Neural cell (in vitro differentiated cells): ENCODE results near the gene SGIP1. TPM values are rescaled to one million over a fixed set of nuclear protein-coding genes. Genes with fewer than 3 reads are reported as not detected.

Experiments
- H2AFZ ChIP-seq: fragments of 200-600, 300-800 bp; sonication (generic), shearing (Covaris generic); 2 replicates; pipeline ENCODE4 v1.6.0; 2014; ENCODE audit warnings: low read depth, mild to moderate bottlenecking, antibody characterized with exemption, low read length, moderate library complexity
- H3F3A ChIP-seq: fragments of 200-600 bp; shearing (Covaris generic); 2 replicates; pipeline ENCODE4 v1.6.1; 2016; ENCODE audit warnings: mild to moderate bottlenecking, moderate library complexity, mixed read lengths, antibody characterized with exemption, low read length; ENCODE audit not compliant: insufficient read depth, poor library complexity, severe bottlenecking
- H3K27ac ChIP-seq: fragments of 200-600, 300-800 bp; sonication (generic), shearing (Covaris generic); 2 replicates; pipeline ENCODE4 v1.5.1; 2014; ENCODE audit warnings: mild to moderate bottlenecking, low read length, moderate library complexity
- H3K27me3 ChIP-seq: fragments of 300-800, 200-600 bp; sonication (generic), shearing (Covaris generic); 2 replicates; pipeline ENCODE4 v1.6.0; 2014; ENCODE audit warnings: mild to moderate bottlenecking, low read depth, low read length, moderate library complexity; ENCODE audit not compliant: insufficient read depth
- H3K36me3 ChIP-seq: fragments of 300-800, 200-600 bp; sonication (generic), shearing (Covaris generic); 2 replicates; pipeline ENCODE4 v1.5.1; 2014; ENCODE audit warnings: mild to moderate bottlenecking, antibody characterized with exemption, low read length, moderate library complexity; ENCODE audit not compliant: insufficient read depth
- H3K4me2 ChIP-seq: fragments of 300-800, 200-600 bp; sonication (generic), shearing (Covaris generic); 2 replicates; pipeline ENCODE4 v1.6.0; 2014; ENCODE audit warnings: mild to moderate bottlenecking, low read length
- H3K4me3 ChIP-seq: fragments of 300-800, 200-600 bp; sonication (generic), shearing (Covaris generic); 2 replicates; pipeline ENCODE4 v1.5.1; 2014; ENCODE audit warnings: mild to moderate bottlenecking, low read length, moderate library complexity
- H3K79me2 ChIP-seq: fragments of 200-600 bp; shearing (Covaris generic); replicated peaks from 2 replicates; pipeline ENCODE4 v1.6.0; 2014; ENCODE audit warnings: mild to moderate bottlenecking, low read length, moderate library complexity; ENCODE audit not compliant: insufficient read depth
- H3K9ac ChIP-seq: fragments of 300-800, 200-600 bp; sonication (generic), shearing (Covaris generic); 2 replicates; pipeline ENCODE4 v1.6.1; 2016; ENCODE audit warnings: mild to moderate bottlenecking, low read length, mixed read lengths
- H3K9me2 ChIP-seq: fragments of 200-600 bp; shearing (Covaris generic); 2 replicates; pipeline ENCODE4 v1.6.1; 2016; ENCODE audit warnings: mild to moderate bottlenecking, low read length, mixed read lengths; ENCODE audit not compliant: insufficient read depth
- H3K9me3 ChIP-seq: fragments of 200-600, 300-800 bp; sonication (generic), shearing (Covaris generic); 2 replicates; pipeline ENCODE4 v1.6.1; 2016; ENCODE audit warnings: mild to moderate bottlenecking, mixed run types, low read length, moderate library complexity, mixed read lengths
- H4K20me1 ChIP-seq: fragments of 200-600 bp; shearing (Covaris generic); 2 replicates; pipeline ENCODE4 v1.6.1; 2016; ENCODE audit warnings: mild to moderate bottlenecking, mixed run types; ENCODE audit not compliant: insufficient read depth
- EP300 ChIP-seq: fragments of 450-650 bp; conservative IDR thresholded peaks from 2 replicates; pipeline ENCODE4 v1.6.1; 2014; ENCODE audit warnings: antibody characterized with exemption, mild to moderate bottlenecking, moderate library complexity; ENCODE audit not compliant: poor library complexity, severe bottlenecking
- EZH2 ChIP-seq: fragments of 200-600, 300-800 bp; shearing (Covaris generic), sonication (generic); IDR thresholded peaks from 2 replicates; pipeline ENCODE4 v1.6.1; 2014; ENCODE audit warnings: antibody characterized with exemption, low read length, borderline replicate concordance, mild to moderate bottlenecking; ENCODE audit not compliant: insufficient read depth, poor library complexity, severe bottlenecking
- MXI1 ChIP-seq: fragments of 450-650 bp; conservative IDR thresholded peaks from 2 replicates; pipeline ENCODE4 v1.6.1; 2014; ENCODE audit warnings: antibody characterized with exemption, mild to moderate bottlenecking; ENCODE audit not compliant: poor library complexity, severe bottlenecking
- POLR2AphosphoS5 ChIP-seq: IDR thresholded peaks from 2 replicates; pipeline ENCODE4 v1.6.1; 2012
- RAD21 ChIP-seq: fragments of 450-650 bp; conservative IDR thresholded peaks from 2 replicates; pipeline ENCODE4 v1.6.1; 2014; ENCODE audit warnings: antibody characterized with exemption, mild to moderate bottlenecking, moderate library complexity
- SMC3 ChIP-seq: fragments of 450-650 bp; conservative IDR thresholded peaks from 2 replicates; pipeline ENCODE4 v1.6.1; 2014; ENCODE audit warnings: antibody characterized with exemption, mild to moderate bottlenecking, moderate library complexity; ENCODE audit not compliant: poor library complexity
- TAF1 ChIP-seq: IDR thresholded peaks from 2 replicates; pipeline ENCODE4 v1.6.1; 2012; ENCODE audit warnings: low read depth
- polyA plus RNA-seq: library from polyadenylated mRNA; depleted of rRNA; stranded (reverse); fragments of >200 nt; gene quantifications from 2 replicates; pipeline ENCODE4 v1.2.3, GENCODE V29; 2014
- TF ChIP-seq, protein P1 (sequence below): fragments of 450-650 bp; IDR thresholded peaks from 2 replicates; pipeline ENCODE4 v1.5.1; 2014; ENCODE audit warnings: antibody characterized with exemption, mild to moderate bottlenecking, moderate library complexity; ENCODE audit not compliant: poor library complexity, severe bottlenecking
- TF ChIP-seq, protein P2 (sequence below): IDR thresholded peaks from 2 replicates; pipeline ENCODE4 v1.6.1; 2012; ENCODE audit warnings: borderline replicate concordance

Gene SGIP1
- polyA plus RNA-seq, 1 donor from 2014 or later, result 50.5 TPM

DNA sequence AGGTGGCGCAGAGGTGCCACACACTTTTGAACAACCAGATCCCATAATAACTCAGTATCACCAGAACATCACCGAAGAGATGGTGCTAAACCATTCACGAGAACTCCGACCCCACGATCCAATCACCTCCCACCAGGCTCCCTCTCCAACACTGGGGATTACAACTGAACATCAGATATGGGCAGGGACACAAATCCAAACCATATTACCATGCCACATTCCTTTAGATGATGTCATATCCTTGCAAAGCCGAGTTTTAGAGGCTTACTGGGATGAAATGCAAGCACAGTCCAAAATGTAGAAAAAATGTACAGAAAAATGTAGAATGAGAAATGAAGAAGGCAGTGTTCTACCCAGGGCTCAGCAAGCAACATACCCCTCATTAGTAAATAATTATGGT lies 64.7 kb downstream of the SGIP1 start:
- no peak overlapping the region for H2AFZ ChIP-seq
- TF ChIP-seq EP300, result no peak
- TF ChIP-seq EZH2, result no peak
- TF ChIP-seq, protein P1, sequence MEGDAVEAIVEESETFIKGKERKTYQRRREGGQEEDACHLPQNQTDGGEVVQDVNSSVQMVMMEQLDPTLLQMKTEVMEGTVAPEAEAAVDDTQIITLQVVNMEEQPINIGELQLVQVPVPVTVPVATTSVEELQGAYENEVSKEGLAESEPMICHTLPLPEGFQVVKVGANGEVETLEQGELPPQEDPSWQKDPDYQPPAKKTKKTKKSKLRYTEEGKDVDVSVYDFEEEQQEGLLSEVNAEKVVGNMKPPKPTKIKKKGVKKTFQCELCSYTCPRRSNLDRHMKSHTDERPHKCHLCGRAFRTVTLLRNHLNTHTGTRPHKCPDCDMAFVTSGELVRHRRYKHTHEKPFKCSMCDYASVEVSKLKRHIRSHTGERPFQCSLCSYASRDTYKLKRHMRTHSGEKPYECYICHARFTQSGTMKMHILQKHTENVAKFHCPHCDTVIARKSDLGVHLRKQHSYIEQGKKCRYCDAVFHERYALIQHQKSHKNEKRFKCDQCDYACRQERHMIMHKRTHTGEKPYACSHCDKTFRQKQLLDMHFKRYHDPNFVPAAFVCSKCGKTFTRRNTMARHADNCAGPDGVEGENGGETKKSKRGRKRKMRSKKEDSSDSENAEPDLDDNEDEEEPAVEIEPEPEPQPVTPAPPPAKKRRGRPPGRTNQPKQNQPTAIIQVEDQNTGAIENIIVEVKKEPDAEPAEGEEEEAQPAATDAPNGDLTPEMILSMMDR, result no peak
- TF ChIP-seq POLR2AphosphoS5, result no peak
- no peak for TF ChIP-seq TAF1
- no peak for TF ChIP-seq RAD21
- no peak for TF ChIP-seq SMC3
- no peak for TF ChIP-seq MXI1
- TF ChIP-seq, protein P2, sequence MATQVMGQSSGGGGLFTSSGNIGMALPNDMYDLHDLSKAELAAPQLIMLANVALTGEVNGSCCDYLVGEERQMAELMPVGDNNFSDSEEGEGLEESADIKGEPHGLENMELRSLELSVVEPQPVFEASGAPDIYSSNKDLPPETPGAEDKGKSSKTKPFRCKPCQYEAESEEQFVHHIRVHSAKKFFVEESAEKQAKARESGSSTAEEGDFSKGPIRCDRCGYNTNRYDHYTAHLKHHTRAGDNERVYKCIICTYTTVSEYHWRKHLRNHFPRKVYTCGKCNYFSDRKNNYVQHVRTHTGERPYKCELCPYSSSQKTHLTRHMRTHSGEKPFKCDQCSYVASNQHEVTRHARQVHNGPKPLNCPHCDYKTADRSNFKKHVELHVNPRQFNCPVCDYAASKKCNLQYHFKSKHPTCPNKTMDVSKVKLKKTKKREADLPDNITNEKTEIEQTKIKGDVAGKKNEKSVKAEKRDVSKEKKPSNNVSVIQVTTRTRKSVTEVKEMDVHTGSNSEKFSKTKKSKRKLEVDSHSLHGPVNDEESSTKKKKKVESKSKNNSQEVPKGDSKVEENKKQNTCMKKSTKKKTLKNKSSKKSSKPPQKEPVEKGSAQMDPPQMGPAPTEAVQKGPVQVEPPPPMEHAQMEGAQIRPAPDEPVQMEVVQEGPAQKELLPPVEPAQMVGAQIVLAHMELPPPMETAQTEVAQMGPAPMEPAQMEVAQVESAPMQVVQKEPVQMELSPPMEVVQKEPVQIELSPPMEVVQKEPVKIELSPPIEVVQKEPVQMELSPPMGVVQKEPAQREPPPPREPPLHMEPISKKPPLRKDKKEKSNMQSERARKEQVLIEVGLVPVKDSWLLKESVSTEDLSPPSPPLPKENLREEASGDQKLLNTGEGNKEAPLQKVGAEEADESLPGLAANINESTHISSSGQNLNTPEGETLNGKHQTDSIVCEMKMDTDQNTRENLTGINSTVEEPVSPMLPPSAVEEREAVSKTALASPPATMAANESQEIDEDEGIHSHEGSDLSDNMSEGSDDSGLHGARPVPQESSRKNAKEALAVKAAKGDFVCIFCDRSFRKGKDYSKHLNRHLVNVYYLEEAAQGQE, result no peak
- H3K4me2 ChIP-seq, result no peak overlapping the region

DNA sequence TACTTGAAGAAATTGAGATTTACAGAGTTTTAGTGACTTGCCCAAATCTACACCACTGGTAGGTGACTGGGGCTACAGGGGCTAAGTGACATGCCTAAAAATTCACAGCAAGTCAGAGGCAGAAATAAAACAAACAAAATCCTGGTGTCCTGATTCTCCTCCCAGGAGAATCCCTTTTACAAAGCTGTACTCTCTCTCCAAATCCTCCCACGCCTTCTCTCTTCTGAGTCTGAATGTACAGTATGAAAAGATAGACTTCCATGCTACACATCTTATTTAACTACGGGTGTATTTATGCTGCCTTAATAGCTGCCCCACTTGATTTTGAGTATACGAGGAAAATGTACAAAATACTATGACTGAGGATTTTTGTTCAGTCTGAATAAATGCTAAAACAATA lies 65.4 kb downstream of the SGIP1 start:
- H3K9me2 ChIP-seq, result no peaks in the 10 kb centered on the region
- no peaks in the 10 kb centered on the region for H3F3A ChIP-seq
- H3K27me3 ChIP-seq, result no peaks in the 10 kb centered on the region
- H3K9ac ChIP-seq, result peak overlapping the region; percentile 34
- TF ChIP-seq MXI1 (no peak), RAD21 (no peak), TAF1 (no peak), POLR2AphosphoS5 (no peak), SMC3 (no peak), EP300 (no peak), EZH2 (no peak)
- TF ChIP-seq, protein P1, result no peak
- TF ChIP-seq, protein P2, result no peak
- no peaks in the 10 kb centered on the region for H3K79me2 ChIP-seq
- H3K4me2 ChIP-seq, result peak overlapping the region; percentile 9
- H3K27ac ChIP-seq, result peak overlapping the region; percentile 82
- no peaks in the 10 kb centered on the region for H4K20me1 ChIP-seq
- no peaks in the 10 kb centered on the region for H3K9me3 ChIP-seq
- no peak overlapping the region for H2AFZ ChIP-seq
- H3K4me3 ChIP-seq, result peak overlapping the region; percentile 54
- H3K36me3 ChIP-seq, result no peaks in the 10 kb centered on the region

More for the DNA sequence above, 64.7 kb downstream of the SGIP1 start:
- no peaks in the 10 kb centered on the region for H3K27me3 ChIP-seq
- H3K9me2 ChIP-seq, result no peaks in the 10 kb centered on the region
- peak overlapping the region; percentile 82 for H3K27ac ChIP-seq
- no peaks in the 10 kb centered on the region for H3K79me2 ChIP-seq
- no peak overlapping the region for H3K4me3 ChIP-seq
- H3F3A ChIP-seq, result no peaks in the 10 kb centered on the region
- no peaks in the 10 kb centered on the region for H3K9me3 ChIP-seq
- no peaks in the 10 kb centered on the region for H3K36me3 ChIP-seq
- H3K9ac ChIP-seq, result no peak overlapping the region
- H4K20me1 ChIP-seq, result no peaks in the 10 kb centered on the region
